Kidney epithelial cell (primary cell): ENCODE data around the gene LHFPL3. TPM values are rescaled to one million over a fixed set of nuclear protein-coding genes. Genes with fewer than 3 reads are reported as not detected.
"Not testable (repeated sequence)": the region's sequence is repeated elsewhere in the genome, so short reads cannot be mapped to it uniquely, and the experiment has no call there.

Experiments used
- DNase-seq: peaks from one replicate; pipeline ENCODE4 v3.0.0-alpha.2; 2010; ENCODE audit warnings: low read depth
- H3K27me3 ChIP-seq: 2 replicates; pipeline ENCODE4 v1.6.0; 2011; ENCODE audit warnings: low read length; ENCODE audit not compliant: control insufficient read depth, insufficient read depth
- H3K36me3 ChIP-seq: 2 replicates; pipeline ENCODE4 v1.5.1; 2011; ENCODE audit warnings: low read length; ENCODE audit not compliant: control insufficient read depth, insufficient read depth
- H3K4me3 ChIP-seq: 2 replicates; pipeline ENCODE4 v1.5.1; 2011; ENCODE audit warnings: low read depth, mild to moderate bottlenecking, control low read depth, low read length
- CTCF ChIP-seq: IDR thresholded peaks from 2 replicates; pipeline ENCODE4 v1.5.1; 2011; ENCODE audit warnings: mild to moderate bottlenecking, moderate library complexity, low read length, control low read depth, inconsistent platforms; ENCODE audit not compliant: insufficient read depth, poor library complexity, severe bottlenecking
- total RNA-seq: library from RNA; depleted of rRNA; stranded (reverse); fragments of >200 nt; gene quantifications from 2 replicates; pipeline ENCODE4 v1.2.3, GENCODE V29; 2015

Gene LHFPL3
- not detected in 2 replicates for total RNA-seq

- Histone ChIP-seq H3K36me3 (no peaks in the 10 kb centered on the region), H3K27me3 (peaks cover 42% of the 10 kb centered on the region), H3K4me3 (no peak within 1 kb of the TSS)
- no peak for TF ChIP-seq CTCF
- no peak for DNase-seq
Measured at GRCh38 chr7:104328296-104328969, at the start of gene LHFPL3. LHFPL3 (plus strand) TSS chr7:104328603.

GRCh38 chr7:104281685-104282084 is 46.7 kb upstream of the LHFPL3 start:
- H3K36me3 ChIP-seq, H3K4me3 ChIP-seq, DNase-seq, H3K27me3 ChIP-seq: not testable (repeated sequence)

- H3K27me3 ChIP-seq, result no peaks in the 10 kb centered on the region
- TF ChIP-seq CTCF, result no peak
- no peak overlapping the region for H3K4me3 ChIP-seq
- H3K36me3 ChIP-seq, result no peaks in the 10 kb centered on the region
- no peak for DNase-seq
Measured at GRCh38 chr7:104286839-104287238, 41.6 kb upstream of the LHFPL3 start.

DNA sequence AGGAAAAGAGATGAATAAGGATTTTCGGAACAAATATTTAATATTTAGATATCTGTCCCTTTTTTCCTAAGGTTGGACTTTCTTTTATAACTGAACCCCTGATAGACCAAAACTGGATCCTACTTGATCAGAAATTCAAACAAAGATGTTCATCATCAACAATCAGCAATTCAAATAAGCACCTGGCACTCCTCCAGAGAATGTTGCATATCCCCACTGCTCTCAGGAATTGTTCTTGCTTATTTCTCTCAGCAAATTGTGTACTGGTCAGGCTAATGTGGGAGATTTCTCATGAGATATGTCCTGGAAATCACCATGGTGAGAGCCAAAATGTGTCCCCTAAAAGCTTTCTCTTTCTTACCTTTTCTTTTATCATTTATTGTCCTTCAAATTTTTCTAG is 40.3 kb upstream of the LHFPL3 start:
- no peaks in the 10 kb centered on the region for H3K36me3 ChIP-seq
- no peak overlapping the region for H3K4me3 ChIP-seq
- DNase-seq, result no peak
- TF ChIP-seq CTCF, result no peak
- H3K27me3 ChIP-seq, result no peaks in the 10 kb centered on the region

DNA sequence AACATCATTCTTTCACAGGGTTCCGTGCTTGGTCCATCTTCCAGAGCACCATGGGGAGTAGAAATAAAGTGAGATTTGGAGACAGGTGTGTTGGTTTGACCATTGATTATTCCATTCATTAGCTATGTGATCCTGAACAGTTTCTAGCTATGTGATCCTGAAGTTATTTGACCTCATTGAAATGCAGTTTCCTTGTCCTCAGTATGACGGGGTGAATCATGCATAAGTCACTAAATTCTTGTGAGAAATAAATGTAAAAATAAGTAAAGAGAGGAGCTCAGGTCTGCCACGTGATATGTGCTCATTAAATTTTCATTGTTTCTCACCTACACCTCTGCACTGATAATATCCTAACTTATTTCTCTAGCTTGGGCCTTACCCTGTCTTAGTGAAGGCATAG is 34.1 kb upstream of the LHFPL3 start:
- no peaks in the 10 kb centered on the region for H3K36me3 ChIP-seq
- no peaks in the 10 kb centered on the region for H3K27me3 ChIP-seq
- no peak for DNase-seq
- TF ChIP-seq CTCF, result no peak
- H3K4me3 ChIP-seq, result no peak overlapping the region

GRCh38 chr7:104296266-104296665 is 32.1 kb upstream of the LHFPL3 start:
- no peaks in the 10 kb centered on the region for H3K36me3 ChIP-seq
- H3K27me3 ChIP-seq, result no peaks in the 10 kb centered on the region
- no peak overlapping the region for H3K4me3 ChIP-seq
- no peak for TF ChIP-seq CTCF
- DNase-seq, result no peak
